DMS114 treated with DMSO at 0.1 percent for 48 hours (cell line): ENCODE results near the gene SLC10A6.

Experiments
- DNase-seq: peaks from one replicate; lab custom pipeline; 2025; ENCODE audit not compliant: unreplicated experiment; lab: John Stamatoyannopoulos, UW

Gene SLC10A6

GRCh38 chr4:86788826-86789225 lies 60.4 kb downstream of the SLC10A6 start:
- no peak for DNase-seq

- DNase-seq, result no peak
These were observed 71.0 kb downstream of the SLC10A6 start for GRCh38 chr4:86778175-86778574.

GRCh38 chr4:86775061-86775460 lies 74.1 kb downstream of the SLC10A6 start:
- DNase-seq, result no peak
